Smooth muscle cell of the brain vasculature (primary cell): ENCODE data around the gene CCL4L2.
"Not testable (repeated sequence)": the region's sequence is repeated elsewhere in the genome, so short reads cannot be mapped to it uniquely, and the experiment has no call there.

Experiments used
- DNase-seq: peaks from one replicate; pipeline ENCODE4 v3.0.0-alpha.2; 2012; ENCODE audit warnings: low read depth, low spot score

CCL4L2 gene

GRCh38 chr17:36210439-36211211 lies at the start of gene CCL4L2:
Gene CCL4L2, plus strand, starts transcription at chr17:36211063.
- not testable (repeated sequence) for DNase-seq

- DNase-seq = not testable (repeated sequence)
Observed at GRCh38 chr17:36168836-36169235, 42.0 kb upstream of the CCL4L2 start.

GRCh38 chr17:36176536-36176935 lies 34.3 kb upstream of the CCL4L2 start, which contains the start of gene TBC1D3B:
Gene TBC1D3B, minus strand, starts transcription at chr17:36176636. Its CDS starts 1,586 bp downstream, at chr17:36175050.
- DNase-seq = not testable (repeated sequence)

- DNase-seq = not testable (repeated sequence)
Observed at GRCh38 chr17:36181446-36182175, 29.3 kb upstream of the CCL4L2 start.

GRCh38 chr17:36182176-36183000 lies 28.5 kb upstream of the CCL4L2 start:
- no peak for DNase-seq

- DNase-seq = no peak
Observed at GRCh38 chr17:36183001-36183971, 27.6 kb upstream of the CCL4L2 start.

GRCh38 chr17:36184023-36184765 lies 26.7 kb upstream of the CCL4L2 start:
- no peak for DNase-seq

GRCh38 chr17:36185416-36185815 lies 25.4 kb upstream of the CCL4L2 start:
- DNase-seq = no peak

- DNase-seq = not testable (repeated sequence)
Observed at GRCh38 chr17:36186810-36187763, 23.8 kb upstream of the CCL4L2 start.

GRCh38 chr17:36187943-36188665 lies 22.8 kb upstream of the CCL4L2 start:
- not testable (repeated sequence) for DNase-seq

GRCh38 chr17:36188891-36189306 lies 22.0 kb upstream of the CCL4L2 start:
- no peak for DNase-seq

GRCh38 chr17:36189993-36190392 lies 20.9 kb upstream of the CCL4L2 start:
- not testable (repeated sequence) for DNase-seq

GRCh38 chr17:36190549-36191330 lies 20.1 kb upstream of the CCL4L2 start:
- DNase-seq = not testable (repeated sequence)

- no peak for DNase-seq
Observed at GRCh38 chr17:36193216-36193775, 17.6 kb upstream of the CCL4L2 start.

GRCh38 chr17:36194147-36194831 lies 16.6 kb upstream of the CCL4L2 start:
- not testable (repeated sequence) for DNase-seq

GRCh38 chr17:36194832-36195433 lies 15.9 kb upstream of the CCL4L2 start:
- DNase-seq = not testable (repeated sequence)
